ENCODE data around the gene ACAT1.
"Not testable (repeated sequence)": the region's sequence is repeated elsewhere in the genome, so short reads cannot be mapped to it uniquely, and the experiment has no call there.

Gene ACAT1

DNA sequence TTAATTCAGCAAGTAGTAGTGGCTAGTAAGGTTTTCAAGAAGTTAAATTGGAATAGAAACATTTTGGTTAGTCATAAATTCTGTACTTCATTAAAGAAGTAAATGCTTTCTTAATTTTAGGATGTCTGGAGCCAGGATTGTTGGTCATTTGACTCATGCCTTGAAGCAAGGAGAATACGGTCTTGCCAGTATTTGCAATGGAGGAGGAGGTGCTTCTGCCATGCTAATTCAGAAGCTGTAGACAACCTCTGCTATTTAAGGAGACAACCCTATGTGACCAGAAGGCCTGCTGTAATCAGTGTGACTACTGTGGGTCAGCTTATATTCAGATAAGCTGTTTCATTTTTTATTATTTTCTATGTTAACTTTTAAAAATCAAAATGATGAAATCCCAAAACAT lies 25.8 kb downstream of the ACAT1 start:
- DNase-seq (ENCODE audit: low spot score): no peak

DNA sequence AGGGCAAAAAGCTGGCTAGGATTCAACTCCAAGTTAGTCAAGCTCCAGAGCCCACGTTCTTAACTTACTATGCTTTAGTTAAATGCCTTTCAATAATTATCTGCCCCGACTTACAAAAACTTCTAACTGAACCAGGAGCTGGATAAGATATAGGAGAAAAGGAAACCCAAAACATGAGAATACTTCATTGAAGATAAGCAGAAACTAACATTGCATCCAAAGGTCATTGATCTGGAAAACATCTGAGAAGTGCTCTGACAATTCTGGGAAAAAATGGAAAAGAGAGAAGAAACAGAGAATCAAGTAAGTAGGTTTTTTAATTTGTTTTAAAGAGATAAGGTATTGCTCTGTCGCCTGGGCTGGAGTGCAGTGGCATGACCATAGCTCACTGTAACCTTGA lies 27.2 kb downstream of the ACAT1 start:
- DNase-seq (ENCODE audit: low spot score): no peak

DNA sequence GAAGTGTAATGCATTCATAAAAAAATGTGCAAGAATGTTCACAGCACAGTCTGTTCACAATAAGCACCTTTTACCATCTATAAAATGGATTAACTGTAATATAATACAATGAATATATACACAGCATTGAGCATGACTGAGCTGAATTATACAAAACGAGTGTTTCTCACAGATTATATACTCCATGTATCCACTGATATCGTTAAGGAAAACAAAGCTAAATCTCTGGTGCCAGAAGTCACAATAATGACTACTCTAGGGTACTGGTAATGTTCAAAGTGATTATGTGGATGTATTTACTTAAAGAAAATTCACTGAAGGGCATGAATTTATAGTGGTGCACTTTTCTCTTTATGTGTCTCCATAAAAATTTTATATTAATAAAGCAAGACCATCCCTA lies 33.2 kb downstream of the ACAT1 start:
- DNase-seq (ENCODE audit: low spot score): no peak

DNA sequence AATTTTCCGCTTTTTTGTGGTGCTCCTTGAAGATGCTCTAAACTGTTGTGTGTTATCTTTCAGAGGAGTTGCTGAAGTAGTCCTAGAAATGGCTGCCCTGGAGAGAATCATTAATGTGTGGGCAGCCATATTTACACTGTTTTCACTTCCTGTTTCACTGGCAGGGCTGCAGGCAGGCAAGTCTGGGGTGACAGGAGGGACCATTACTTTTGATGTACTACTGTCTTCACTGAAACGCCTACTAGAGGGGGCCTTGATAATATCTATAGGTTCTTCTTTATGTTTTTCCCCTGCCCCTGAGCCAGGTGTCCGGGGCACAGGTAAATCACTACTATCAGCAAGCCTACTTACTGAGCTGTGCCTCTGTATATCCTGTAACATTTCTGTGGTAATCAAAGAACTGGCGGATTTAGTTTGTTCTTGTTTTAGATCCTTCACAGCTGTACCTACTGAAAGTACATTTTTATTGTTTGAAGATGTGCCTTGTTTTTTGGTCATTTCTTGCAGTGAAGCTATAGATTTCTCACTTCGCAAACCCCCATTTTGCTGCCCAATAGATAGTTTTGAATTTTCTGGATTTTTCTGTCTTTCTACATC lies 39.7 kb downstream of the ACAT1 start:
- no peak for DNase-seq (ENCODE audit: low spot score)

DNA sequence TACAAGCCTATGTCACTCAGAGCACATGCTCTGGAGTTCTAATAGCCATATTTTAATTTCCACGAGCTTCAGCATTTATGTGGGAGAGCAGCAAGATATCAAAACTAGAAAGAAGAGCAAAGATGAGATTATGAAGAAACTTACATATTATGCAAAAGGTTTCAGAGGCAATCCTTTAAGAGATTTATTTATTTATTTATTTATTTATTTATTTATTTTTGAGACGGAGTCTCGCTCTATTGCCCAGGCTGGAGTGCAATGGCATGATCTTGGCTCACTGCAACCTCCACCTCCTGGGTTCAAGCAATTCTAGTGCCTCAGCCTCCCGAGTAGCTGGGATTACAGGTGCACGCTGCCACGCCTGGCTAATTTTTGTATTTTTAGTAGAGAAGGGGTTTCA lies 41.5 kb downstream of the ACAT1 start:
- not testable (repeated sequence) for DNase-seq (ENCODE audit: low spot score)

GRCh38 chr11:108167624-108168023 lies 46.3 kb downstream of the ACAT1 start:
- DNase-seq (ENCODE audit: low spot score): no peak

DNA sequence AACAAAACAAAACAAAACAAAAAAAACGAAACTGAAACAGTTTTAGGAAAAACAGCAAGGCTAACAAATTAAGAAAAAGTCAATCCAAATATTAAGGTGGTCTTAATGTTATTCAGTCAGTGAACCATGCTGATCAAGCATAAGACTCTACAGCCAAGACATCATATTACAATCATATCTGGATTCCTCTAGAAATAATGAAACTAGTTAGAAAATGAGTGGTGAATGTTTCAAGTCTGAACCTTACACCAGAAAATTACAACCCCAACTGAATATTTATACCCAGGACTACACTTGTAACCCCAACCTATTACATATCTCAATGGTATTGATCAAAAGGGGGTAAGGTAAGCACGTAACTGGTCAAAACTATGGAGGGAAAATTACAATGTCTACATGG lies 48.8 kb downstream of the ACAT1 start:
- DNase-seq (ENCODE audit: low spot score): no peak

GRCh38 chr11:108177570-108177969 lies 56.2 kb downstream of the ACAT1 start:
- no peak for DNase-seq (ENCODE audit: low spot score)

- no peak for DNase-seq (ENCODE audit: low spot score)
These were observed 72.4 kb downstream of the ACAT1 start for GRCh38 chr11:108193725-108194124.

DNA sequence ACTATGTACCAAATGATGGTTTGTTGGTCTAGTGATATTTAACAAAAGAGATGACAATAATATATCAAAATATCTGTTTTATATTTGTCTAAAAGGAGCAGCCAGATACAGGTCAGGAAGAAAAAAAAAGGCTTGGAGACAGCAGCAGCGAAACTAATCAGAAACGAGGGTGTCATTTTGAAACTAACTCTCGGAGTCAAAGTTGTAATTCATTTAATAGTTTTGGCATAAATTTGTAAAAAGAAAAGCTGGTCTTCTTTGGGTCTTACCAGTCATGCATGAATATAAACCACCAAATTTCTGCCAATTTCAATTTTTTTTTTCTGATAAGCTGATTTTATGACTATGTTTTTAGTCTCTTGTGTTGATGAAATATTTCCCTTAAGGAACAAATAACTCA lies 75.5 kb downstream of the ACAT1 start:
- no peak for DNase-seq (ENCODE audit: low spot score)
